Trophoblast cell (in vitro differentiated cells and primary cell): Measurements from ENCODE around the gene EFHD1.

Source experiments
- DNase-seq, 2 donors: peaks; one replicate each; pipeline ENCODE4 v3.0.0-alpha.2; 2016
- H2AFZ ChIP-seq: 2 replicates; pipeline ENCODE4 v1.6.1; 2013; ENCODE audit warnings: low read length, moderate library complexity, mild to moderate bottlenecking; ENCODE audit not compliant: insufficient read depth, poor library complexity
- H2AK5ac ChIP-seq: 2 replicates; pipeline ENCODE4 v1.6.1; 2013; ENCODE audit warnings: mild to moderate bottlenecking, low read length
- H2BK120ac ChIP-seq: 2 replicates; pipeline ENCODE4 v1.6.1; 2013; ENCODE audit warnings: low read length, mild to moderate bottlenecking, moderate library complexity; ENCODE audit not compliant: insufficient read depth, poor library complexity
- H2BK12ac ChIP-seq: 2 replicates; pipeline ENCODE4 v1.6.1; 2013; ENCODE audit warnings: mild to moderate bottlenecking, low read length, moderate library complexity
- H2BK5ac ChIP-seq: 2 replicates; pipeline ENCODE4 v1.6.1; 2013; ENCODE audit warnings: low read length, low read depth, moderate library complexity, mild to moderate bottlenecking; ENCODE audit not compliant: poor library complexity
- H3K14ac ChIP-seq: 2 replicates; pipeline ENCODE4 v1.6.1; 2013; ENCODE audit warnings: mild to moderate bottlenecking, low read length
- H3K18ac ChIP-seq: 2 replicates; pipeline ENCODE4 v1.6.1; 2013; ENCODE audit warnings: mild to moderate bottlenecking, low read length
- H3K23ac ChIP-seq: 2 replicates; pipeline ENCODE4 v1.6.1; 2013; ENCODE audit warnings: low read length
- H3K27ac ChIP-seq: 2 replicates; pipeline ENCODE4 v1.5.1; 2013; ENCODE audit warnings: low read depth, mild to moderate bottlenecking, inconsistent platforms, low read length, moderate library complexity
- H3K27me3 ChIP-seq: 2 replicates; pipeline ENCODE4 v1.6.1; 2013; ENCODE audit warnings: inconsistent platforms, mild to moderate bottlenecking, low read length, moderate library complexity; ENCODE audit not compliant: insufficient read depth
- H3K36me3 ChIP-seq, 2 experiments: 1 replicate in 1 of 2; 2 replicates in 1 of 2; pipeline ENCODE4 v1.6.1; 2013; ENCODE audit warnings: low read length in 2 of 2, mild to moderate bottlenecking in 2 of 2, moderate library complexity in 1 of 2; ENCODE audit not compliant: insufficient read depth in 2 of 2, control insufficient read depth in 1 of 2
- H3K4ac ChIP-seq: 2 replicates; pipeline ENCODE4 v1.6.1; 2013; ENCODE audit warnings: low read depth, mild to moderate bottlenecking, low read length, moderate library complexity
- H3K4me1 ChIP-seq, 2 experiments: 1 replicate in 1 of 2; 2 replicates in 1 of 2; pipeline ENCODE4 v1.6.1; 2013; ENCODE audit warnings: low read length in 2 of 2, mild to moderate bottlenecking in 2 of 2, moderate library complexity in 1 of 2; ENCODE audit not compliant: insufficient read depth in 2 of 2, control insufficient read depth in 1 of 2
- H3K4me2 ChIP-seq: 2 replicates; pipeline ENCODE4 v1.6.1; 2013; ENCODE audit warnings: inconsistent platforms, mild to moderate bottlenecking, low read length, moderate library complexity
- H3K4me3 ChIP-seq: 2 replicates; pipeline ENCODE4 v1.5.1; 2013; ENCODE audit warnings: mild to moderate bottlenecking, low read depth, low read length, inconsistent platforms
- H3K79me1 ChIP-seq: one replicate; pipeline ENCODE4 v1.6.1; 2013; ENCODE audit warnings: low read length
- H3K79me2 ChIP-seq: 2 replicates; pipeline ENCODE4 v1.6.1; 2013; ENCODE audit warnings: low read length, mild to moderate bottlenecking; ENCODE audit not compliant: control insufficient read depth, insufficient read depth, poor library complexity
- H3K9ac ChIP-seq: 2 replicates; pipeline ENCODE4 v1.6.1; 2013; ENCODE audit warnings: mild to moderate bottlenecking, low read length
- H3K9me3 ChIP-seq: 2 replicates; pipeline ENCODE4 v1.6.1; 2013; ENCODE audit warnings: low read depth, mild to moderate bottlenecking, control low read depth, inconsistent platforms, low read length; ENCODE audit not compliant: insufficient read depth
- H4K12ac ChIP-seq: 2 replicates; pipeline ENCODE4 v1.6.1; 2013; ENCODE audit warnings: low read depth, mild to moderate bottlenecking, low read length, moderate library complexity
- H4K8ac ChIP-seq: 2 replicates; pipeline ENCODE4 v1.6.1; 2013; ENCODE audit warnings: low read depth, mild to moderate bottlenecking, low read length, moderate library complexity
- H4K91ac ChIP-seq: one replicate; pipeline ENCODE4 v1.6.1; 2013; ENCODE audit warnings: low read depth, mild to moderate bottlenecking, low read length, moderate library complexity
- WGBS: extraction: QIAGEN DNeasy Blood & Tissue Kit; methylation state at CpG from one replicate; pipeline ENCODE4 v1.1.7; 2013; ENCODE audit warnings: missing lambda C conversion rate; ENCODE audit not compliant: insufficient read length, insufficient coverage; ENCODE audit errors: extremely low coverage; 5-methylcytosine and 5-hydroxymethylcytosine counted together

EFHD1 gene

DNA sequence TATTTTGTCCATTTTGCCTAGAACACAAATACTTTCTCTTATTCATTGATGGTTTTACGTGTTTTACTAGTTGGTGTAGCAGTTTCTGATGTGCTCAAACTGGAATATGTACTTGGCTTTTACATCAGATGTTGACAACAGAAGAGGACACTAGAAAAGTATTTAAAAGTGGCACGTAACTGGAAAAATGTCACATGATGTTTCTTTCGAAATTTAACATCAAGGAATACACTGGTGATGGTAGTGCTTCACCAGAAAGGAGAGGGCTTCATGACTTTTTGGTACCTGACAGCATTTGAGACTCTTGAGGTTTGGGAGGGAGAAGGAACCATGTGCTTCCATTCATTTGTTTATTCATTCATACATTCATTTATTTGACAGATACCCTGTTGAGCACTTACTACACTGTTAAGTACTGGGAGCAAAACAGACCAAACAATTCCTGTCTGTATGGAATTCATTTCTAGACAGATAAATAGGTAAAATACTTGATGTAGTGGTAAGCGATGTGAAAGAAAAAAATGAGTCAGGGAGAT, 65.2 kb downstream of the EFHD1 start:
- no peak overlapping the region for H2AFZ ChIP-seq
- H3K23ac ChIP-seq = no peak overlapping the region
- no peak overlapping the region for H4K91ac ChIP-seq
- H3K36me3 ChIP-seq = peaks cover 2% of the 10 kb centered on the region in 2 experiments
- H2BK5ac ChIP-seq = no peak overlapping the region
- no peaks in the 10 kb centered on the region for H3K9me3 ChIP-seq
- no peak overlapping the region for H2BK12ac ChIP-seq
- no peak overlapping the region for H4K12ac ChIP-seq
- H3K27ac ChIP-seq = no peak overlapping the region
- peaks cover 9% of the 10 kb centered on the region for H3K79me1 ChIP-seq
- H3K4me3 ChIP-seq = no peak overlapping the region
- H4K8ac ChIP-seq = no peak overlapping the region
- 93% methylated on average over 1 of the region's 4 CpGs for WGBS
- H2BK120ac ChIP-seq = no peak overlapping the region
- peaks cover 16% of the 10 kb centered on the region for H3K79me2 ChIP-seq
- H3K27me3 ChIP-seq = no peaks in the 10 kb centered on the region
- H3K14ac ChIP-seq = no peak overlapping the region
- no peak overlapping the region for H3K9ac ChIP-seq
- no peak overlapping the region for H2AK5ac ChIP-seq
- peak overlapping the region; percentile 19 for H3K4me2 ChIP-seq
- no peak overlapping the region for H3K18ac ChIP-seq
- peak overlapping the region; percentile 97 for H3K4ac ChIP-seq
- peak in 1 of 2 donors; percentile 29 for DNase-seq
- peaks cover 5 to 6% of the 10 kb centered on the region in 2 experiments for H3K4me1 ChIP-seq

DNA sequence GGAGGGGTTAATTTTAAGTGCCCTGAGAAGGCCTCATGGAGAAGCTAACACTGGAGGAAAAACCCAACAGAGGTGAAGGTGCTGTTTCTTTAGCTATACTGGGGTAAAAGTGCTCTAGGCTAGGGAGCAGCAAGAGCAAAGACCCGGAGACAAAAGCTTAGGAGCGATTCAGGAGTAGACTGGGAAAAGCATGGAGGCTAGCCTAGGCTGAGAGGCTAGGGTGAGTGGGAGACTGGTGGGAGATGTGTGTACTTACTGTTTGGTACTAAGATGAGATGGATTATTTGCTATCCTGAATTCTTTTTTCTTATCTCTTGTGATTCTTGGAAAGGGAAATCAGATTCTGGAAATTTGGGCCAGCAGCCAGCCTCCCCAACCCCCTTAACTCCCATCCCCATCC, 65.7 kb downstream of the EFHD1 start:
- Histone ChIP-seq H4K8ac (no peak overlapping the region), H3K23ac (peak overlapping the region; percentile 46), H3K14ac (no peak overlapping the region), H3K9me3 (no peaks in the 10 kb centered on the region), H2BK5ac (no peak overlapping the region), H3K4ac (peak overlapping the region; percentile 97), H2AFZ (no peak overlapping the region), H2BK12ac (no peak overlapping the region), H3K9ac (no peak overlapping the region), H3K4me1 (peaks cover 5 to 6% of the 10 kb centered on the region in 2 experiments), H3K79me1 (peaks cover 9% of the 10 kb centered on the region), H3K36me3 (peaks cover 2 to 6% of the 10 kb centered on the region in 2 experiments), H3K18ac (no peak overlapping the region), H3K79me2 (peaks cover 16% of the 10 kb centered on the region), H3K27ac (no peak overlapping the region), H2BK120ac (no peak overlapping the region), H4K91ac (no peak overlapping the region), H3K4me3 (no peak overlapping the region), H2AK5ac (no peak overlapping the region), H3K27me3 (no peaks in the 10 kb centered on the region), H4K12ac (no peak overlapping the region), H3K4me2 (peak overlapping the region; percentile 48)
- no peak for DNase-seq
- no CpG with 5 or more reads among the region's 2 CpGs for WGBS

DNA sequence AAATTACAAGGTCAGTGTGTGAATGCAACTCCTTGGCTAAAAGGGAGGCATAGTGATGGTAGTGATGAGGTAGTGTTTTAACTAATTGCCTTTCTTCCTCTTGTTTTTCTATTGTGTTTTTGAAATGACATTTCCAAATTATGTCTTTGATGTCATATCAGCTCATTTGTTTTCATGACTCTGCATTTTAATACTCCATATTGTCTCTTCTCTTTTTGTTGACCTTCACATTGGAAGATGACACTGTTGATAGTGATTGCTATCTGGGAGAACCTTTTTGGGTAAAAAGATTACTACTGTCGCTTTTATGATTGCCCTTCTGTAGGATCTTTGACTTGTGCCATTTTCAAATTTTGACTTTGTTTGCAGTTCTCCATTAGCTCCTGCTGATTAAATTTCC, 66.8 kb downstream of the EFHD1 start:
- Histone ChIP-seq H2BK5ac (no peak overlapping the region), H3K9ac (no peak overlapping the region), H4K8ac (no peak overlapping the region), H3K14ac (no peak overlapping the region), H3K79me1 (peaks cover 9% of the 10 kb centered on the region), H2AK5ac (no peak overlapping the region), H4K91ac (no peak overlapping the region), H2AFZ (no peak overlapping the region), H3K23ac (no peak overlapping the region), H3K4me2 (no peak overlapping the region), H3K9me3 (no peaks in the 10 kb centered on the region), H3K27me3 (no peaks in the 10 kb centered on the region), H3K36me3 (peaks cover 5 to 9% of the 10 kb centered on the region in 2 experiments), H3K4me3 (no peak overlapping the region), H4K12ac (no peak overlapping the region), H3K79me2 (peaks cover 16% of the 10 kb centered on the region), H3K18ac (no peak overlapping the region), H2BK12ac (no peak overlapping the region), H3K4ac (no peak overlapping the region), H2BK120ac (no peak overlapping the region), H3K4me1 (peaks cover 5 to 6% of the 10 kb centered on the region in 2 experiments), H3K27ac (no peak overlapping the region)
- DNase-seq = no peak
- no CpG with 5 or more reads among the region's 1 CpG for WGBS

DNA sequence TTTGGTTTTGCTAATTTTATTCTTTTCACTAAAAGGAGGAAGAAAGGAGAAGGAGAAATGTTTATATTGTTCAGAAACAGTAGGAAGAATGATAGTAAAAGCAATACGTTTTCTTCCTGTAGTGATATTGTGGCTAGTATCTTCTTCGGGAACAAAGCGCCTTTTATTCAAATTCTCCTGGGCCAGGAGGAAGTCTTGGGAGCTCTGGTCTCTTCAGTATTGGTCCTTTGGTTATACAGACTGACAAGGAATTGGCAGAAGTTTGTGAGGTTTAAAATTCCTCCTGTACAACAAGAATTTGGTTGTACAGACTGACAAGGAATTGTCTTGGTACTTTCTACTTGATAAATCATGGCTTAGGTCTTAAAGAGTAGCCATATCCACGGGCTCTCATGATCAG, 73.7 kb downstream of the EFHD1 start:
- H3K27me3 ChIP-seq = no peaks in the 10 kb centered on the region
- H3K4me1 ChIP-seq = no peaks in the 10 kb centered on the region
- WGBS = no CpG with 5 or more reads among the region's 4 CpGs
- H3K4me3 ChIP-seq = no peak overlapping the region
- H3K23ac ChIP-seq = no peak overlapping the region
- H3K14ac ChIP-seq = no peak overlapping the region
- H3K18ac ChIP-seq = no peak overlapping the region
- H2AFZ ChIP-seq = no peak overlapping the region
- no peak overlapping the region for H2BK12ac ChIP-seq
- peaks cover 15 to 20% of the 10 kb centered on the region in 2 experiments for H3K36me3 ChIP-seq
- no peak overlapping the region for H3K4me2 ChIP-seq
- no peaks in the 10 kb centered on the region for H3K79me1 ChIP-seq
- H3K79me2 ChIP-seq = no peaks in the 10 kb centered on the region
- H4K8ac ChIP-seq = no peak overlapping the region
- H3K9me3 ChIP-seq = no peaks in the 10 kb centered on the region
- no peak overlapping the region for H3K4ac ChIP-seq
- no peak overlapping the region for H3K9ac ChIP-seq
- no peak overlapping the region for H2AK5ac ChIP-seq
- H2BK5ac ChIP-seq = no peak overlapping the region
- H4K12ac ChIP-seq = no peak overlapping the region
- DNase-seq = no peak
- H2BK120ac ChIP-seq = no peak overlapping the region
- no peak overlapping the region for H4K91ac ChIP-seq
- no peak overlapping the region for H3K27ac ChIP-seq
